ENCODE results near the gene RNF13.
"Not testable (repeated sequence)": the region's sequence is repeated elsewhere in the genome, so short reads cannot be mapped to it uniquely, and the experiment has no call there.

The RNF13 gene

GRCh38 chr3:149963485-149963884 is 150.5 kb downstream of the RNF13 start:
- DNase-seq = no peak

- DNase-seq = no peak
Observed at GRCh38 chr3:149964291-149964690, 151.3 kb downstream of the RNF13 start.

- DNase-seq = no peak
Observed at GRCh38 chr3:149965278-149965677, 152.3 kb downstream of the RNF13 start.

- no peak for DNase-seq
Observed at GRCh38 chr3:149967086-149967685, 154.2 kb downstream of the RNF13 start.

GRCh38 chr3:149968216-149968615 is 155.2 kb downstream of the RNF13 start:
- no peak for DNase-seq

- no peak for DNase-seq
Observed at GRCh38 chr3:149969110-149969939, 156.3 kb downstream of the RNF13 start.

- peak; percentile 67 to 76 for DNase-seq
Observed at GRCh38 chr3:149969940-149970715, 157.1 kb downstream of the RNF13 start.

GRCh38 chr3:149970716-149971402 is 157.8 kb downstream of the RNF13 start, which contains the start of gene PFN2:
PFN2 (minus strand) TSS chr3:149970895; CDS start chr3:149970856, 39 bp downstream.
- DNase-seq = peak; percentile 42 to 49

- DNase-seq = peak; percentile 34 to 46
Observed at GRCh38 chr3:149971403-149972075, 158.5 kb downstream of the RNF13 start.

- DNase-seq = no peak
Observed at GRCh38 chr3:149975919-149976318, 162.9 kb downstream of the RNF13 start.

GRCh38 chr3:149977386-149977785 is 164.4 kb downstream of the RNF13 start:
- DNase-seq = no peak

- DNase-seq = not testable (repeated sequence)
Observed at GRCh38 chr3:149981979-149982378, 169.0 kb downstream of the RNF13 start.

- DNase-seq = not testable (repeated sequence)
Observed at GRCh38 chr3:149983053-149983452, 170.0 kb downstream of the RNF13 start.

GRCh38 chr3:149983628-149984027 is 170.6 kb downstream of the RNF13 start:
- DNase-seq = no peak

GRCh38 chr3:149989307-149989706 is 176.3 kb downstream of the RNF13 start:
- DNase-seq = no peak

GRCh38 chr3:149990423-149990948 is 177.5 kb downstream of the RNF13 start:
- no peak for DNase-seq

- DNase-seq = no peak
Observed at GRCh38 chr3:149992416-149993058, 179.5 kb downstream of the RNF13 start.

- DNase-seq = no peak
Observed at GRCh38 chr3:149998946-149999345, 185.9 kb downstream of the RNF13 start.

GRCh38 chr3:149999421-149999820 is 186.4 kb downstream of the RNF13 start:
- DNase-seq = no peak

GRCh38 chr3:150000641-150001040 is 187.6 kb downstream of the RNF13 start:
- DNase-seq = no peak

Measured in stimulated activated CD4-positive, alpha-beta T cell treated with anti-CD3 and anti-CD28 coated beads, Interleukin-2, amount 100 ng/mL, for 24 hours (primary cell).